Central memory CD4-positive, alpha-beta T cell (primary cell): ENCODE measurements around the gene CDR2L.
"Not testable (repeated sequence)": the region's sequence is repeated elsewhere in the genome, so short reads cannot be mapped to it uniquely, and the experiment has no call there.

Experiments used
- DNase-seq: peaks from one replicate; pipeline ENCODE4 v3.0.0; 2022

Gene CDR2L

DNA sequence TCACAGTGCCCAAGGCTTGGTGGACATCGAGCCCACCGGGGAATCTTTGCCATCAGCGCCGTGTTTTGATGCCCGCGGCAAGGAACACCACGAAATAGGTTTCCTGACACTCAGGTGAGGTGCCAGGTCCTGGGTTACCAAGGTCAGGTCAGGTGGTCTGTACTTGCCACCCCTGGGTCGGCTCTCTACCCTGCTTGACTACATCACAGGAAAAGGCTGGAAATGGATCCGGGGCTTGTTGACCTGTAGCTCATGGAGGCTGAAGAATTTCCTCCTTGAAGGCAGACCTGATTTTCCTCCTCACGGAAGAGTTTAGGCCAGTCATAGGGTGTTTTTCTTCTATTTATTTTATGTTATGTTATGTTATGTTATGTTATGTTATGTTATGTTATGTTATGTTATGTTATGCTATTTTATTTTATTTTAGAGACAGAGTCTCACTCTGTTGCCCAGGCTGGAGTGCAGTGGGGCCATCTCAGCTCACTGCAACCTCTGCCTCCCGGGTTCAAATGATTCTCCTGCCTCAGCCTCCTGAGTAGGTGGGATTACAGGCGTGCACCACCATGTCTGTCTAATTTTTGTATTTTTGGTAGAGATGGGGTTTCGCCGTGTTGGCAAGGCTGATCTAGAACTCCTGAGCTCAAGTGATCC, 4.6 kb upstream of the CDR2L start:
- DNase-seq = not testable (repeated sequence)

DNA sequence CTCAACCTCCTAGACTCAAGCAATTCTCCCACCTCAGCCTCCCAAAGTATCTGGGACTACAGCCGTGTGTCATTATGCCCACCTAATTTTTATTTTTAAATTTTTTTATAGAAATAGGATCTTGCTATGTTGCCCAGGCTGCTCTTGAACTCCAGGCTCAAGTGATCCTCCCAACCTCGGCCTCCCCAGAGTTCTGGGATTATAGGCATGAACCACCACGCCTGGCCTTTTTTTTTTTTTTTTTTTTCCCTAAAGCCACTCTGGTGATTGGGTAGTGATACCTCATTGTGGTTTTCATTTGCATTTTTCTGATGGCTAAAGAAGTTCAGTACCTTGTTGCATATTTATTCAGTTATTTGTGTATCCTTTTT, 1.2 kb upstream of the CDR2L start:
- DNase-seq = no peak

DNA sequence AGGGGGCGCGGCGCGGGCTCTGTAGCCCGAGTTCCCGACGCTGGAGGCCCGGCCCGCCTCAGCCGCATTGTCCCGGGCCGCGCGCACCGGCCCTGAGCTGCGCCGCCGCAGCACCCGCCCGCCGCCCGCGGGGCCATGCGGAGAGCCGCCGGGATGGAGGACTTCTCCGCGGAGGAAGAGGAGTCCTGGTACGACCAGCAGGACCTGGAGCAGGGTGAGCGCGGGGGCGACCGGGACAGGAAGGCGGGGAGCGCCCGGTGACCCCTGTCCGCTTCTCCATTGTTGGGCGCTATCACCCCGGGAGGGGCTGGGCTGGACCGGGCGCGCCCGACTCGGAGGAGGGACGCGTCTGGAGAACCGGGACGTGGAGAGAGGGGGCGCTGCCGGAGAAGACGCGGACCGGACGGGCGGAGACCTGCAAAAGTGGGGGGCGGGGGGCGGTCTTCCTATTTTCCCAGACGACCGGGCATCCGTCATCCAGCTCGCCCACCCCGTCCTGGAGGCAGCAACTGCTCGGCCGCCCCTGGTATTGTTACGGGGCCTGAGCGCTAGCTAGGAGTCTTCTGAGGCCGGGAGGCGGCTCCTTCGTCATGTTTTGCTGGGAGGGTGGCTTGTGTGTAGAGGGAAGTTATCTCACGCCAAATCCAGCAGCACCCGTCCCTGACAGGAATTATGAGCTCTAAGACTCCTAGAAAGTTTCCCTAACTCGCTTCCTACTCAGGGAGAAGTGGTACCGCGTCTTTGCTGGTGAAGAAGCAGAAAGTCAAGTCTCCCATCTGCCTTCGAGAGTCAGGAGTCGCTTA, 678 bp downstream of the CDR2L start:
- DNase-seq = no peak

DNA sequence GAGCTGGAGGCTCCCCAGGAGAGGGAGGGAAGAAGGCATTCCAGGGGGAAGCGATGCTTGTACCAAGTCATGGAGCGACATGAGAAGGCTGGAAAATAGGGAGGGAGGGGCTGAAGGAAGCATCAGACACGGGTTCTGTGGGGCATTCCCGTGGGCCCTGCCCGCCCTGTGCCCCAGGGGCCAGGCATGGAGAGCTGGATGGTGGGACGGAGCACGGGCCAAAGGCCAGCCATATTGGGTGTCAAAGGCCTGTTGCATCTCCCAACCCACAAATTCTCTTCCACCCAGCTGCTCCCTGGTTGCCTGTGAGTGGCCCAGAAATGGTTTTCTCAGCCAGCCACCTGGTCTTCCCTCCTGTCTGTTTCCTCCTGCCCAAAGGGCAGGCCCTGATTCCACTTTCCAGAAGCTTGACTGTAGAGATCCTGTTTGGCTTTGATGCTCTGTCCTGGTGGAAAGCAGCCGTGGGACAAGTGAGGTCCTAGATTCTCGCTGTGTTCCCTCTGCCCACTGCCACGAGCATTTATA, 3.2 kb downstream of the CDR2L start:
- no peak for DNase-seq

DNA sequence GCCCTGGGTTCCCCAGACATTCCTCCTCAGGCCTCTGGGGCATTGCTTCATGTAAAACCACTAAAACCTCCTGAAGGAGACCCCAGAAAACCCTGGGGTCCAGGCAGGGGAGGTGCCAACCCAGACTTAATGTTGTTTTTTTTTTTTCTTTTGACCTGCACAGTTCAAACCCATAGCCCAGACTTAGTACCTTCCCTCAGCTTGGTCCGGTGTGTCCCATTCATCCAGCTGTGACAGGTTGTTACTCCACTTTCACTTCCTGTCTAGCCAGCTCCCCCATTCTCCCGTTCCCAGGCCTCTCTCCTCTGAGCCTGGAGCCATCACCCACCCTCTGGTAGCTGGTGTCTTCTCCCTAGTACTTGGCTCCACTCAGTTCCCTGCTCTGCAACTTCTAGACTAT, 4.8 kb downstream of the CDR2L start:
- no peak for DNase-seq

DNA sequence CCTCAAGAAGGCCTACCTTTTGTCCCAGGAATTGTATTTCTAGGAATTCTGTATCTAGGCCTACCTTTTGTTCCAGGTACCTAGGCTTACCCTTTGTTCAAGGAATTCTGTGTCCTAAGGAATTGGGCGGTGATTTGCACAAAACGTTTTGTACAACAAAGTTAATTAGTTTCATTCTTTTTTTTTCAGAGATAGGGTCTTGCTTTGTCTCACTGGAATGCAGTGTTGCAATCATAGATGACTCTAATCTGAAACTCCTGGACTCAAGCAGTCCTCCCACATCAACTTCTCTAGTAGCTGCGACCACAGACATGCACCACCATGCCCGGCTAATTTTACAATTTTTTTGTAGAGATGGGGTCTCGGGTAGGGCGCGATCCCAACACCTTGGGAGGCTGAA, 7.0 kb downstream of the CDR2L start:
- DNase-seq = no peak

DNA sequence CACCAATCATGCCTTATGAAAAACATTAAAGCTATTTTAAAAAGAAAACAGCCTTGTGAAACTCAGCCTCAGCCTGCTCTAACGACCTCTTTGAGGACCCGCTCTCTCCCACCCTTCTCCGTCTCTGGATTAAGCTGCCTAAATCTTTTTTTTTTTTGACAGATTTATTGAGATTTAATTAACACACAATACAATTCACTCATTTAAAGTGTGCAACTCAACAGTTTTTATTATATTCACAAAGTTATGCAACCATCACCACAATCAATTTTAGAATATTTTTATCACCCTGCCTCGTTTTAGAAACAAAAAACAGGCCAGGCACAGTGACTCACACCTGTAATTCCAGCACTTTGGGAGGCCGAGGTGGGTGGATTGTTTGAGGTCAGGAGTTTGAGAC, 8.4 kb downstream of the CDR2L start:
- no peak for DNase-seq

DNA sequence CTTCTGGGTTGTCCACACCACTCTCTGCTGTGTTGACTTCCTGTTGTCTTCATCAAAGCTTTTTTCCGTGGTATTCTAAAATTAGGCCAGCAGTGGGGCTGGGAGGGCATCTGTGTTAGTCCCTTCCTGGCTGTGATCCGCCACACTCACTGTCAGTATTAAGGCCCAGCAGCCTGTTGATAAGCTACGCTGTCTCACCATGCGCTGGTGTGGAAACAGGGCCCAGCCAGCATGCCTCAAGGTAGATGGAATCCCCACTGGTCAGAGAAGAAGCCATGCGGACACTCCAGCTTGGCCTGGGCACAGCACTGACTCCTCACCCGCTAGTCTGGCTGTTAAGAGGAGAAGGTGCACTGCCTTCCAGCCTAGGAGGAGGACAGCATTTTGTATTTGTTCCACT, 11.4 kb downstream of the CDR2L start:
- DNase-seq = no peak

DNA sequence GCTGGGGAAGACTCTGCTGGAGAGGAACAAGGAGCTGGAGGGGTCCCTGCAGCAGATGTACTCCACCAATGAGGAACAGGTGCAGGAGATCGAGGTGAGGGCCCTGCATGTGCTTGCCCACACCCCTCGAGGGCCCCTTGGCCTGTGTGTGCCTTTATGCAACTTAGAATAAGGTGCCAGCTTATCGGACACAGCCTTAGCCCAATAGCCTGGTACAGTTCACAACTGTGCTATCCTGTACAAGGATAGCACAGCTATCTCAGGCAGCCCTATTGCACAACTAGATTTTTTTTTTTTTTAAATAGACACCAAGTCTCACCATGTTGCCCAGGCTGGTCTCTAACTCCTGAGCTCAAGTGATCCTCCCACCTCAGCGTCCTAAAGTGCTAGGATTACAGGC, 12.1 kb downstream of the CDR2L start:
- DNase-seq = no peak

DNA sequence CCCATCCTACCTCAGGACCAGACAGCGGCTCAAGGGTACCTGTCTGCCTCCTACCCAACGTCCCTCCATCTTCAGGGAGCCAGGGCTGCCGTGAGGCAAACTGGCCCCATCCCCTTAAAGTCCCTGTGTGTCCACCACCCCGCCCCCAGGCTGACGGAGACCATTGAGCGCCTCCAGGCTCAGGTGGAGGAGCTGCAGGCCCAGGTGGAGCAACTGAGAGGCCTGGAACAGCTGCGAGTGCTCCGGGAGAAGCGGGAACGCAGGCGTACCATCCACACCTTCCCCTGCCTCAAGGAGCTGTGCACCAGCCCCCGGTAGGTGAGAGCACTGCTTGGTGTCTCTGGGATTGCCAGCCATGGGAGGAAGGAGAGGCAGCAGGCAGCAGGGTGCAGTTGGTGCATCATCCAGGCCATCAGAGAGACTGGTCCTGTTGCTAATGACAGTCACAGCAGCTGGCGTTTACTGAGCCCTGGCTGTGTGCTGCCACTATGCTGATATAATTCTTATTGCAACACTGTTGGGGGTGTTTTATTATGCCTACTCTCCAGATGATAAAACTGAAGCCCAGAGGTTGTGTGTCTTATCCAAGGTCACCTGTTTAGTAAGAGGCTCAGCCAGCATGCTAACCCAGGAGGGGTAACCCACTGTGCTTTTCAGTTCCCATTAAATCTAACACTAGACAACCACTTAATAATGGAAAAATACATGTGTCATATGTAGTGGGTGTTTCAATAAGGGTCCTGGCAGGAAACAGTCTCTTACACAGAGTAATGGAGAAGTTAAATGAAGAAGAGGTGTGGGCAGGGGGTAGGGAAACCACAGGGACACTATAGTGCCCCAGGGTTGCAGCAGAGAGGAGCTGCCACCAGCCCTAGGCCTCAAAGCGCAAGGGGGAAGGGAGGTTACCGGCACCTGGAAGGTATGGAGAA, 14.7 kb downstream of the CDR2L start:
- no peak for DNase-seq

DNA sequence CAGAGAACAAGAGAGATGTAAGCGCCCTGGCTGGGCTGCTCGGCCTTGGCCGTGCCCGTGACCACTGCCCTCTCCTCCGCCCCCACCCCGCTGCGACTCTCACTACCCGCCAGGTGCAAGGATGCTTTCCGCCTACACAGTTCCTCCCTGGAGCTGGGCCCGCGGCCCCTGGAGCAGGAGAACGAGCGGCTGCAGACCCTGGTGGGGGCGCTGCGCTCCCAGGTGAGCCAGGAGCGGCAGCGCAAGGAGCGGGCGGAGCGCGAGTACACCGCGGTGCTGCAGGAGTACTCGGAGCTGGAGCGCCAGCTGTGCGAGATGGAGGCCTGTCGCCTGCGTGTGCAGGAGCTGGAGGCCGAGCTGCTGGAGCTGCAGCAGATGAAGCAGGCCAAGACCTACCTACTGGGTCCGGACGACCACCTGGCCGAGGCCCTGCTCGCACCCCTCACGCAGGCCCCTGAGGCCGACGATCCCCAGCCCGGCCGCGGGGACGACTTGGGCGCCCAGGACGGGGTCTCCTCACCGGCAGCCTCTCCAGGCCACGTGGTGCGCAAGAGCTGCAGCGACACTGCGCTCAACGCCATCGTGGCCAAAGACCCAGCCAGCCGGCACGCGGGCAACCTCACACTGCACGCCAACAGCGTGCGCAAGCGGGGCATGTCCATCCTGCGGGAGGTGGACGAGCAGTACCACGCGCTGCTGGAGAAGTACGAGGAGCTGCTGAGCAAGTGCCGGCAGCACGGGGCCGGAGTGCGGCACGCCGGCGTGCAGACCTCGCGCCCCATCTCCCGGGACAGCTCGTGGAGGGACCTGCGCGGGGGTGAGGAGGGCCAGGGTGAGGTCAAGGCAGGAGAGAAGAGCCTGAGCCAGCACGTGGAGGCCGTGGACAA, 15.9 kb downstream of the CDR2L start:
- no peak for DNase-seq

DNA sequence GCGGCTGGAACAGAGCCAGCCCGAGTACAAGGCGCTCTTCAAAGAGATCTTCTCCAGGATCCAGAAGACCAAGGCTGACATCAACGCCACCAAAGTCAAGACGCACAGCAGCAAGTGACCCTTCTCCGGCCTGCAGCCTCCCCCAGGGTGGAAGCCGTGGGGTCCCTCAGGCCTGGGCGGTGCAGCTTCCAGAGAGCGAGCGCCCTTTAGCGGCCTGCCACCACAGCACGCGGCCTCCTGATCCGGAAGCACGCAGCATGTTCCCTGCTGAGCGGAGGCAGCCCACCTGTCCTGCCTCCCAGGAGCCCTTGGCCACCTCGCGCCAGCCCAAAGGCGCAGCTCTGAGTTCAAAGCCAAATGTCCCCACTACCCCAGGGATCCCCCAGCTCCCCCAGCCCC, 16.5 kb downstream of the CDR2L start:
- DNase-seq = no peak

DNA sequence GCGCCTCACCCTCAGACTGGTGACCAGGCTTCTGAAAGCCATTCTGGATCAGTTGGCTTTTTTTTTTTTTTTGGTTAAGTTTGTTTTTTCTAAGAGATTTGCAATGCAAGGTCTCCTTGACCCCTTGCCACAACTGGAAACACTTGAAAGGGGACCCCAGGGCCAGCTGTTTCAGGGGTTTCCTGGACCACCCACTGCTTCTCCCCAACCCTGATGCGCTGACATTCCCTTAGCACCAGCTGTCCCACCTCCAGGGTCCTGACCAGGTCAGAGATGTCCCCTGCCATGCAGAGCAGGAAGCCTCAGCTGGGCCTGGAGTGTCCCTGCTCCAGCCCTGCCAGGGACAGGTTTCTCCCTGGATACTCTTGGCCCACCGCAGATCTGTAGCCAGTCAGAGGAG, 16.9 kb downstream of the CDR2L start:
- no peak for DNase-seq

DNA sequence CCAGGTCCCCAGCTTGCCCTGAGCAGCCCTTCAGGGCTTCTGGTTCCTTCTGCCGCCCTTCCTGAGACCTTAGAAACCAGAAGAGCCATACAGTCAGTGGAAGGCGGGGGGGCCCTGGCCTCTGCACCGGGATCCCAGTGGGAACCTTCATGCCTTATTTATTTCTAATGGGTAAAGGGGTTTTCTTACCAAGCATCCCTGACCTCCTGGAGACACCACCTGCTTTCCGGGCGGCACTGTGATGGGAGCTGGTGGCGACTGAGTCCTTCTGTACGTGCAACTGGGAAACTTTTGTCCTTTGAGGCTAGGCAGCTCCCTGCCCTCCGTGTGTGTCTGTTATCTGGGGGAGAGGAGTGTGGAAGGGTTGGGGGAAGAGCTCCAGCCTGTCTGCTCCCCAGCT, 17.9 kb downstream of the CDR2L start:
- no peak for DNase-seq

DNA sequence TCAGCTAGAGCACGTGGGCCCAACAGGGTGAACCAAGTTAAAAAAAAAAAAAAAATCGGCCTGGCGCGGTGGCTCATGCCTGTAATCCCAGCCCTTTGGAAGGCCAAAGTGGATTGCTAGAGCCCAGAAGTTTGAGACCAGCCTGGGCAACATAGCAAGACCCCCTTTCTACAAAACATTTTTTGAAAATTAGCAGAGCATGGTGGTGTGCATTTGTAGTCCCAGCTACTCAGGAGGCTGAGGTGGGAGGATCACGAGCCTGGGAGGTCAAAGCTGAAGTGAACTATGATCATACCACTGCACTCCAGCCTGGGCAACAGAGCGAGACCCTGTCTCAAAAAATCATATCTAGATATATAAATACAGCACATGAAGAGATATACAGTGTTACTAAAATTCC, 18.7 kb downstream of the CDR2L start:
- not testable (repeated sequence) for DNase-seq

DNA sequence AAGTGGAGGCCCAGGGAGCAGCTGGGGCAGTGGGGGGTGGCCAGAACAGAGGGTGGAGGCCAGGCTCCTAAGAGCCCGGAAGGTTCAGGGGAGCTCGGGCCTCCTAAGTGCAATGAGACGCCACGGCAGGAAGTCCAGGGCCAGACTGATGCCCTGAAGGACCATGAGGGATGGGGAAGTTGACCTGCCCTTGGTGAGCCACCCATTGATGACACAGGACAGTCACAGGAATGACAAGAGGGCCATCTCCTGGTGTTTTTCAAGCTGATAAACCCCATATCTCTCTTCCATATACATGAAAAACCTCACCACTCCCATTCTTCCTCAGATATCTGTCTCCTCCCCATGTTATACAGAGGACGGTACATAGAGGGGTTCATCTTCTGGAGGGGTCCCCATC, 19.2 kb downstream of the CDR2L start:
- DNase-seq = no peak

DNA sequence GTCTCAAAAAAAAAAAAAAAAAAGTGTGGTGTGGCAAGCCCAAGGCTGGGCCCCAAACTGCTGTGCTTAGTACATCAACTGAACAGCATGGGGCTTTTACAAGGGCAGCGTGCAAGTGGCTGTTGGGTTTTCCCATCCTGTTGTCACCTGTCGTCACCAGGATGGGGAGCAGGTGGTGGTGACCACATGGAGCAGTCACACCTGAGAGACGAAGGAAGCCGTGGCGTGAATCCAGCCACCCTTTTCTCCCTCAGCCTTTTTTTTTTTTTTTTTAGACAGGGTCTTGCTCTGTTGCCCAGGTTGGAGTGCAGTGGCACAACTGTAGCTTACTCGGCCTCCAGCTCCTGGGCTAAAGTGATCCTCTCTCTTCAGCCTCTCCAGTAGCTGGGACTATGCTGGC, 20.9 kb downstream of the CDR2L start:
- no peak for DNase-seq

DNA sequence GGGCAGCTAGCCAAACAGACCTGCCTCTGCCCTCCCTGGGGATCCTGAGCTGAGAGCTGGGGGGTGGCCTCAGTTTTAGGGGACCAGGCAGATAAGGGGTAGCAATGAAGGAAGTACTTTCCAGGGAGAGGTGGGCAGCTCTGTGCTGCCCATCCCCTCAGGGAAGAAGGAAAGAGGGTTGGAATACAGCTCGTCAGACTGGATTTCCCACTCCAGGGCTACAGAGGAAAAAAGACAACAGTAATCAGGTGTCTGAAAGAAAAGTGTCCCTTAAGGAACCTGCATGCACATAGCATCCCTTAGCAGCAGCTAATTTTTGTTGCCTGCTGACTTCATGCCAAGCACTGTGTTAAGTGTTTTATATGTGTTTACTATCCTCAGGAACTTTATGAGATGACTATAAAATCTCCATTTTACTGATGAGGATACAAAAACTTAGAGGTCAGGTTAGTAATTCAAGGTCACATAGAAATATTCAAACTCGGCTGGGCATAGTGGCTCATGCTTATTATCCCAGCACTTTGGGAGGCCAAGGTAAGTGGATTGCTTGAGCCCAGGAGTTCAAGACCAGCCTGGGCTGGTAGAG, 21.8 kb downstream of the CDR2L start:
- DNase-seq = no peak

DNA sequence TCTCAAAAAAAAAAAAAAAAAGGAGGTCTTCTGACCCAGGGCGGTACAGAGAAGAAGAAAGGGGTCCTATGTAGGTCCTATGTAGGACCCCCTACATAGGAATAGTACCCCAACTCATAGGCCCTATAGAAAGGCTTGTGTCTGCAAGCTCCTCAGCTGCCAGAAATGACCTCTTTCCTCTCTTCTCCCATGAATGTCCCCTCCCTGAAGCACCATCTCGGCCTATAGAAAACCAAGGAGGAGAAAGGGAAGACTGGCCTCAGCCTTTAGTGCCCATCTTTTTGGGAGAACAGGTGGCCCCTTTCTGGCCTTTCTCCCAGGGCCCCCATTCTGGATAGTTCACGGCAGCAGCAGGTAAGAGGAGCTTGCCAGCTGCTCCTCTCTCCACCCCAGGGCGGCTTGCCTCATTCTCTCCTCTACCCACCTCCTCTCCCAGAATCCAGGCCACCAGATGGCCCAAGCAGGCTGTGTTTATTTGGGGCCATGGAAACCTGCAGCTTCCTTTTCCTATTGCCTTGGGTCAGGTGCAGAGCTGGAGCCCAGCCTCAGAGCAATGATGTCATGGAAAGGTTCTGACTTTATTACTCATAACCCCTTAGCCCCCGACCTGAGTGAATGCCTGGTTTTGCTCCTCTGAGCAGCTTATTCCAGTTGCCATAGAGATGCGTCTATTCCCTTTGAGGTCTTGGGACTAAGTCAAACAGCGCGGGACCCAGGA, 23.4 kb downstream of the CDR2L start:
- no peak for DNase-seq

DNA sequence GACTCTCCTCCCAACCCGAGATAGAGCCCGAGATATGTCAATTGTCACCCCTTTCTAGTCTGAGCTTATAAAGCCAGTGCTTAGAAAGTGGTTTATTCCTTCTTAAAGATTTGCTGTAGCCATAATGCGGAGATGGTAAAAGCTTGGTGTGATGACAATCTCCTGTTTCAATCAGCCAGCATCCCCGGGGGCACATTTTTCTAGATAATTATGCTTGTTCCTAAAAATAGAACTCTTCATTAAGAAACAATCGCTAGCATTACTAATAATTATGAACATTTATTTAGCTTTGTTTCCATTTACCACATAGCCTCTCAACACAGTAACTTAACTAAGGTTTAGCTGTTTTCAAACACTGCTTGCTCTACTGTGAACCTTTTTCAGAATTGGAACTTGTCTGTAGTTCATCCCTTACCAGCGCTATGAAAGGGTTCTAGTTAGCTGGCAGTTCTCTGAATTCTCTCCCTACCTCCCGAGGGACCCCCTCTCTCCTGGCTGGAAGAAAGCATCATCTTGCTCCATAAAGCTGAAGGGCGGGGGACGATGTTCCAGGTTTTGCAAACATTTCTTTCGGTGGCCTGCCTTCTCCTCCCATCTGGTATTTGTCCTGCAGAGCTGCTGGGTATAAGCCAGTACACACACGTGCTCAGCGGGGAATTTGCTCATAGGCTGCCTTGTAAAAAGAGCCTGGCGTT, 24.1 kb downstream of the CDR2L start:
- DNase-seq = no peak

DNA sequence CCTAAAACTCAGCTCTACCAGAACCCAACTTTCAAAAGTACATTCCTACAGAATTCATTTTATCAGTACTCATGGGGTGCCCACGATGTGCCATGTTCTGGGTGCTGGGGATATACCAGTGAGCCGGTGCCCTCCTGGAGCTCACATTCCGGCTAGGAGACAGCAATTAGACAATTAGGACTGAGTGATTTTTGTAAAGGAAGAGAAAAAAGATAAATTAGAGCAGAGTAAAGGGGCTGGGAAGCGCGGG, 24.6 kb downstream of the CDR2L start:
- no peak for DNase-seq
